Measurements from ENCODE around the gene FKTN. TPM values are rescaled to one million over a fixed set of nuclear protein-coding genes. Genes with fewer than 3 reads are reported as not detected.

FKTN gene
- total RNA-seq, 1 experiment from 2014 or later, result 38.3 TPM

GRCh38 chr9:105535920-105536668 lies 21.8 kb upstream of the FKTN start:
- no TSS peak for BruUV-seq (replicated peaks)
- DNase-seq (ENCODE audit: unreplicated experiment), result no peak
- TF ChIP-seq, protein P1, sequence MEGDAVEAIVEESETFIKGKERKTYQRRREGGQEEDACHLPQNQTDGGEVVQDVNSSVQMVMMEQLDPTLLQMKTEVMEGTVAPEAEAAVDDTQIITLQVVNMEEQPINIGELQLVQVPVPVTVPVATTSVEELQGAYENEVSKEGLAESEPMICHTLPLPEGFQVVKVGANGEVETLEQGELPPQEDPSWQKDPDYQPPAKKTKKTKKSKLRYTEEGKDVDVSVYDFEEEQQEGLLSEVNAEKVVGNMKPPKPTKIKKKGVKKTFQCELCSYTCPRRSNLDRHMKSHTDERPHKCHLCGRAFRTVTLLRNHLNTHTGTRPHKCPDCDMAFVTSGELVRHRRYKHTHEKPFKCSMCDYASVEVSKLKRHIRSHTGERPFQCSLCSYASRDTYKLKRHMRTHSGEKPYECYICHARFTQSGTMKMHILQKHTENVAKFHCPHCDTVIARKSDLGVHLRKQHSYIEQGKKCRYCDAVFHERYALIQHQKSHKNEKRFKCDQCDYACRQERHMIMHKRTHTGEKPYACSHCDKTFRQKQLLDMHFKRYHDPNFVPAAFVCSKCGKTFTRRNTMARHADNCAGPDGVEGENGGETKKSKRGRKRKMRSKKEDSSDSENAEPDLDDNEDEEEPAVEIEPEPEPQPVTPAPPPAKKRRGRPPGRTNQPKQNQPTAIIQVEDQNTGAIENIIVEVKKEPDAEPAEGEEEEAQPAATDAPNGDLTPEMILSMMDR (IDR thresholded peaks at IDR 0.05; ENCODE audit: unreplicated experiment), result no peak
- Mint-ChIP-seq H3K4me1 (ENCODE audit: insufficient read depth, unreplicated experiment) (no peaks in the 10 kb centered on the region), H3K36me3 (ENCODE audit: insufficient read depth, unreplicated experiment) (peaks cover 22% of the 10 kb centered on the region), H3K4me3 (ENCODE audit: unreplicated experiment) (no peak overlapping the region), H3K27ac (ENCODE audit: low read depth, unreplicated experiment) (no peak overlapping the region), H3K9me3 (ENCODE audit: unreplicated experiment) (no peaks in the 10 kb centered on the region), H3K27me3 (ENCODE audit: insufficient read depth, unreplicated experiment) (no peaks in the 10 kb centered on the region)
- ChIA-PET CTCF (no interaction called here), POLR2A (no interaction called here)
- intact Hi-C loops (cut with micrococcal nuclease), result no loop called here

- ChIA-PET CTCF (no interaction called here), POLR2A (no interaction called here)
- intact Hi-C loops (cut with micrococcal nuclease), result no loop called here
- no peak overlapping the region for H3K27ac Mint-ChIP-seq (ENCODE audit: low read depth, unreplicated experiment)
- peaks cover 15% of the 10 kb centered on the region for H3K36me3 Mint-ChIP-seq (ENCODE audit: insufficient read depth, unreplicated experiment)
- H3K9me3 Mint-ChIP-seq (ENCODE audit: unreplicated experiment), result no peaks in the 10 kb centered on the region
- H3K4me1 Mint-ChIP-seq (ENCODE audit: insufficient read depth, unreplicated experiment), result no peaks in the 10 kb centered on the region
- DNase-seq (ENCODE audit: unreplicated experiment), result no peak
- no TSS peak for BruUV-seq (replicated peaks)
- TF ChIP-seq, protein P1 (IDR thresholded peaks at IDR 0.05; ENCODE audit: unreplicated experiment), result no peak
- H3K27me3 Mint-ChIP-seq (ENCODE audit: insufficient read depth, unreplicated experiment), result no peaks in the 10 kb centered on the region
- H3K4me3 Mint-ChIP-seq (ENCODE audit: unreplicated experiment), result no peak overlapping the region
Measured at GRCh38 chr9:105539452-105539851, 18.5 kb upstream of the FKTN start.

DNA sequence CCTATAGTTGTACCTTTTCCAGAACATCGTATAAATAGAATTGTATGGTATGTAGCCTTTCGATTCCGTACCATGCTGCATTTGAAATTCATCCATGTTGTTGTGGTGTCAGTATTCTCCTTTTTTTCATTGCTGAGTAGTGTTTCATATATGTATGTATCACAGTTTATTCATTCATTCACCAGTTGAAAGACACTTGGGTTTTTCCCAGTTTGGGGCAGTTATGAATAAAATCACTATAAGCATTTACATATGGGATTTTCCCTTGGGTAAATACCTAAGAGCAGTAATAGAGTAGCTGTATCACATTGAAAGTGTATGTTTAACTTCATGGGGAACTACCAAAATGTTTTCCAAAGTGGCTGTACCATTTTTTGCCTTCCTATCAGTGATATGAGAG lies 16.1 kb upstream of the FKTN start:
- ChIA-PET POLR2A (no interaction called here), CTCF (no interaction called here)
- no peaks in the 10 kb centered on the region for H3K4me1 Mint-ChIP-seq (ENCODE audit: insufficient read depth, unreplicated experiment)
- no peak overlapping the region for H3K4me3 Mint-ChIP-seq (ENCODE audit: unreplicated experiment)
- no peaks in the 10 kb centered on the region for H3K36me3 Mint-ChIP-seq (ENCODE audit: insufficient read depth, unreplicated experiment)
- no peaks in the 10 kb centered on the region for H3K27me3 Mint-ChIP-seq (ENCODE audit: insufficient read depth, unreplicated experiment)
- no TSS peak for BruUV-seq (replicated peaks)
- H3K27ac Mint-ChIP-seq (ENCODE audit: low read depth, unreplicated experiment), result no peak overlapping the region
- no peak for DNase-seq (ENCODE audit: unreplicated experiment)
- intact Hi-C loops (cut with micrococcal nuclease), result no loop called here
- TF ChIP-seq, protein P1 (IDR thresholded peaks at IDR 0.05; ENCODE audit: unreplicated experiment), result no peak
- no peaks in the 10 kb centered on the region for H3K9me3 Mint-ChIP-seq (ENCODE audit: unreplicated experiment)

DNA sequence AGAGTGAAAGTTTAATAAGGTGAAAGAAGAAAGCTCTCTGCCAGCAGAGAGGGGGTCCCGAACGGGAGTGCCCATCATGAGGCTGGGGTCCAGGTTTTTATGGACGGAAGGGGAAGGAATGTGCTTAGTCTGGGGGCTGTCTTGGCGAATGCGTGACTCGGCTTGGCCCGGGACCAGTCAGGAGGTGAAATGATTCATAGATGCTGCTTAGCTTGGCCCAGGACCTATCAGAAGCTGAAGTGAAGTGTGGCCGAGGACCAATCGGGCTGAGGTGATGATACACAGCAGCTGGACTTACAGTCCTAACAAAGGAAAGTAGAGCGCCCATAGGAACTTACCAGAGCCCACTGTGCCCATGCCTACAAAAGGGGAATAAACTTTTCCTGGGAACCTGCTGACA lies 3.9 kb upstream of the FKTN start:
- peaks cover 12% of the 10 kb centered on the region for H3K36me3 Mint-ChIP-seq (ENCODE audit: insufficient read depth, unreplicated experiment)
- no peaks in the 10 kb centered on the region for H3K9me3 Mint-ChIP-seq (ENCODE audit: unreplicated experiment)
- no peak overlapping the region for H3K27ac Mint-ChIP-seq (ENCODE audit: low read depth, unreplicated experiment)
- CTCF ChIA-PET, result interaction anchor here (0.8 to 1.1 kb wide), 3 partner anchors 30 to 345 kb away, joined by 3 to 5 read pairs (median 3); no protein-coding TSS in a partner anchor
- intact Hi-C loops (cut with micrococcal nuclease), result no loop called here
- H3K4me1 Mint-ChIP-seq (ENCODE audit: insufficient read depth, unreplicated experiment), result peaks cover 6% of the 10 kb centered on the region
- POLR2A ChIA-PET, result no interaction called here
- H3K4me3 Mint-ChIP-seq (ENCODE audit: unreplicated experiment), result no peak overlapping the region
- H3K27me3 Mint-ChIP-seq (ENCODE audit: insufficient read depth, unreplicated experiment), result no peaks in the 10 kb centered on the region
- no peak for DNase-seq (ENCODE audit: unreplicated experiment)
- TF ChIP-seq, protein P1 (IDR thresholded peaks at IDR 0.05; ENCODE audit: unreplicated experiment), result no peak
- no TSS peak for BruUV-seq (replicated peaks)

Data from MCF 10A (cell line).